Nephron progenitor cell (in vitro differentiated cells): ENCODE measurements around the gene HOXA7.

Experiments used
- DNase-seq: peaks from one replicate; pipeline ENCODE4 v3.0.0; 2021
- H3K27ac Mint-ChIP-seq: 2 replicates; pipeline ENCODE4 v1.8.0; 2021; ENCODE audit warnings: mild to moderate bottlenecking, moderate library complexity, mixed read lengths
- H3K27me3 Mint-ChIP-seq: 2 replicates; pipeline ENCODE4 v1.8.0; 2021; ENCODE audit warnings: mild to moderate bottlenecking, low read depth, mixed read lengths; ENCODE audit not compliant: poor library complexity
- H3K36me3 Mint-ChIP-seq: 2 replicates; pipeline ENCODE4 v1.8.0; 2021; ENCODE audit warnings: low read depth, mixed read lengths
- H3K4me1 Mint-ChIP-seq: 2 replicates; pipeline ENCODE4 v1.8.0; 2021; ENCODE audit warnings: mixed read lengths
- H3K4me3 Mint-ChIP-seq: 2 replicates; pipeline ENCODE4 v1.8.0; 2021; ENCODE audit warnings: mild to moderate bottlenecking, moderate library complexity, mixed read lengths
- H3K9me3 Mint-ChIP-seq: 2 replicates; pipeline ENCODE4 v1.8.0; 2021; ENCODE audit warnings: mild to moderate bottlenecking, moderate library complexity, mixed read lengths
- TF ChIP-seq, protein P1 (sequence below): fragments of 200-600 bp; sonication (generic); IDR thresholded peaks from 2 replicates; pipeline ENCODE4 v1.5.0; 2021; ENCODE audit warnings: antibody characterized with exemption

HOXA7 gene

GRCh38 chr7:27139334-27140125 is 16.9 kb downstream of the HOXA7 start:
- no peaks in the 10 kb centered on the region for H3K9me3 Mint-ChIP-seq
- peaks cover 13% of the 10 kb centered on the region for H3K27me3 Mint-ChIP-seq
- H3K27ac Mint-ChIP-seq: peak overlapping the region; percentile 100
- TF ChIP-seq, protein P1, sequence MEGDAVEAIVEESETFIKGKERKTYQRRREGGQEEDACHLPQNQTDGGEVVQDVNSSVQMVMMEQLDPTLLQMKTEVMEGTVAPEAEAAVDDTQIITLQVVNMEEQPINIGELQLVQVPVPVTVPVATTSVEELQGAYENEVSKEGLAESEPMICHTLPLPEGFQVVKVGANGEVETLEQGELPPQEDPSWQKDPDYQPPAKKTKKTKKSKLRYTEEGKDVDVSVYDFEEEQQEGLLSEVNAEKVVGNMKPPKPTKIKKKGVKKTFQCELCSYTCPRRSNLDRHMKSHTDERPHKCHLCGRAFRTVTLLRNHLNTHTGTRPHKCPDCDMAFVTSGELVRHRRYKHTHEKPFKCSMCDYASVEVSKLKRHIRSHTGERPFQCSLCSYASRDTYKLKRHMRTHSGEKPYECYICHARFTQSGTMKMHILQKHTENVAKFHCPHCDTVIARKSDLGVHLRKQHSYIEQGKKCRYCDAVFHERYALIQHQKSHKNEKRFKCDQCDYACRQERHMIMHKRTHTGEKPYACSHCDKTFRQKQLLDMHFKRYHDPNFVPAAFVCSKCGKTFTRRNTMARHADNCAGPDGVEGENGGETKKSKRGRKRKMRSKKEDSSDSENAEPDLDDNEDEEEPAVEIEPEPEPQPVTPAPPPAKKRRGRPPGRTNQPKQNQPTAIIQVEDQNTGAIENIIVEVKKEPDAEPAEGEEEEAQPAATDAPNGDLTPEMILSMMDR: no peak
- peak overlapping the region; percentile 97 for H3K4me3 Mint-ChIP-seq
- DNase-seq: peak; percentile 75
- peaks cover 71% of the 10 kb centered on the region for H3K4me1 Mint-ChIP-seq
- peaks cover 76% of the 10 kb centered on the region for H3K36me3 Mint-ChIP-seq

- Mint-ChIP-seq H3K27me3 (peaks cover 13% of the 10 kb centered on the region), H3K4me3 (peak overlapping the region; percentile 97), H3K4me1 (peaks cover 71% of the 10 kb centered on the region), H3K36me3 (peaks cover 76% of the 10 kb centered on the region), H3K9me3 (no peaks in the 10 kb centered on the region), H3K27ac (peak overlapping the region; percentile 76)
- TF ChIP-seq, protein P1: no peak
- no peak for DNase-seq
These were observed 17.5 kb downstream of the HOXA7 start for GRCh38 chr7:27138985-27139333.

GRCh38 chr7:27138472-27138871 is 18.0 kb downstream of the HOXA7 start:
- no peaks in the 10 kb centered on the region for H3K9me3 Mint-ChIP-seq
- peaks cover 11% of the 10 kb centered on the region for H3K27me3 Mint-ChIP-seq
- no peak for DNase-seq
- peak overlapping the region; percentile 97 for H3K4me3 Mint-ChIP-seq
- H3K4me1 Mint-ChIP-seq: peaks cover 74% of the 10 kb centered on the region
- peak overlapping the region; percentile 76 for H3K27ac Mint-ChIP-seq
- TF ChIP-seq, protein P1: no peak
- peaks cover 74% of the 10 kb centered on the region for H3K36me3 Mint-ChIP-seq

GRCh38 chr7:27137640-27138315 is 18.7 kb downstream of the HOXA7 start:
- Mint-ChIP-seq H3K4me1 (peaks cover 80% of the 10 kb centered on the region), H3K36me3 (peaks cover 68% of the 10 kb centered on the region), H3K27me3 (peaks cover 10% of the 10 kb centered on the region), H3K4me3 (peak overlapping the region; percentile 97), H3K27ac (peak overlapping the region; percentile 76), H3K9me3 (no peaks in the 10 kb centered on the region)
- TF ChIP-seq, protein P1: no peak
- no peak for DNase-seq

GRCh38 chr7:27134392-27134791 is 22.1 kb downstream of the HOXA7 start:
- no peak for DNase-seq
- Mint-ChIP-seq H3K27ac (peak overlapping the region; percentile 97), H3K27me3 (peaks cover 4% of the 10 kb centered on the region), H3K4me1 (peaks cover 83% of the 10 kb centered on the region), H3K36me3 (peaks cover 37% of the 10 kb centered on the region), H3K9me3 (no peaks in the 10 kb centered on the region), H3K4me3 (peak overlapping the region; percentile 97)
- TF ChIP-seq, protein P1: no peak
